ENCODE data around the gene GCNA.
"Not testable (repeated sequence)": the region's sequence is repeated elsewhere in the genome, so short reads cannot be mapped to it uniquely, and the experiment has no call there.

Gene GCNA

GRCh38 chrX:71650333-71650969 lies 72.2 kb downstream of the GCNA start:
- no peak for DNase-seq

GRCh38 chrX:71652405-71652804 lies 74.2 kb downstream of the GCNA start:
- DNase-seq: peak; percentile 28 to 55

GRCh38 chrX:71653344-71653743 lies 75.1 kb downstream of the GCNA start:
- no peak for DNase-seq

- DNase-seq: no peak
Observed at GRCh38 chrX:71657267-71657666, 79.0 kb downstream of the GCNA start.

- no peak for DNase-seq
Observed at GRCh38 chrX:71659342-71659741, 81.1 kb downstream of the GCNA start.

GRCh38 chrX:71659959-71660358 lies 81.7 kb downstream of the GCNA start:
- DNase-seq: no peak

GRCh38 chrX:71660562-71661416 lies 82.6 kb downstream of the GCNA start:
- DNase-seq: no peak

GRCh38 chrX:71661919-71662318 lies 83.7 kb downstream of the GCNA start:
- DNase-seq: no peak

- DNase-seq: not testable (repeated sequence)
Observed at GRCh38 chrX:71662654-71663053, 84.4 kb downstream of the GCNA start.

Measured in inflammatory macrophage treated with lipopolysaccharide for 1 hour (primary cell).